ENCODE measurements around the gene SLC5A8. TPM values are rescaled to one million over a fixed set of nuclear protein-coding genes. Genes with fewer than 3 reads are reported as not detected.

SLC5A8 gene
- total and polyA plus RNA-seq, 2 of the 4 experiments (the other 2 are of a cell fraction): not detected

DNA sequence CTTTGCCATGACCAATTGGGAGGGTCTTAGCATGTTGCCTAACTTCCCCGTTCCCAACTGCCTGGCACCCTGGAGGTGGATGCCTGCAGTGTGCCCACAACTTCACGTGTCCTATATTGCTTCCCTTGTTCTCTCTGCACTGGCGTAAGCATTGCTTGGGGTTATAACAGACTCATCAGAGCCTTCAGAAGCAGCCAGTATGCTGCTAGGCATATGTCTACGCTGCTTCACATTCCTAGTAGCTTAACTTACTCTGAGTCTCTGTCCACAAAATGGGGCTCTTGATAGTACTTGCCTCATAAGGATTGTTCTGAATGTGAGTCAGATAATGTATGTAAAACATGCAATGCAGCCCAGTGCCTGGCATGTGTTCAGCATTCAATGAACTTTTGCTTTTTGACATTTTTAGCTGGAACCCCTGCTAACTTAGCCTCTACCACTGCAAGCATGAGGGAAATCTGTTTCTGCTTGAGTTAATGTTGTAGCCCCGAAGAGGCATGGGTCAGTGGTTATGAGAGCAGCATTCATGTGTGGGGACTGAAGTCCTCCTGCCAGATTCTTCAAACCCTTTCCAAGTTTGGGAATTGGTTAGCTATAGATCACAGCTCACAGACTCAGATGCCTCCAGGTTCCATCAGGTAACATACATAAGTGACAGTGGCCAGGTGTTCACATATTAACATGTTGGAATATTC lies 2.8 kb downstream of the SLC5A8 start:
- no TSS peak for BruUV-seq (replicated peaks)
- H3K18ac ChIP-seq (ENCODE audit: low read depth, low read length): no peak overlapping the region
- H3K36me3 ChIP-seq (ENCODE audit: control insufficient read depth, insufficient read depth, low read length): no peaks in the 10 kb centered on the region
- DNase-seq (no peak), ATAC-seq (ENCODE audit: low read depth) (no peak)
- no peak overlapping the region for H2BK5ac ChIP-seq (ENCODE audit: low read depth, low read length, poor library complexity, severe bottlenecking)
- dilution Hi-C loops (cut with HindIII; ENCODE audit: low sequenced_read_pairs, unreplicated experiment): no loop called here
- H3K4ac ChIP-seq (ENCODE audit: low read depth, low read length): no peak overlapping the region
- no peak overlapping the region for H4K5ac ChIP-seq (ENCODE audit: low read depth, low read length)
- no peak overlapping the region for H2AFZ ChIP-seq (replicated peaks; ENCODE audit: low read length, poor library complexity)
- H4K91ac ChIP-seq (ENCODE audit: insufficient read depth, low read depth, low read length): no peak overlapping the region
- in situ Hi-C loops (cut with MboI; ENCODE audit: low sequenced_read_pairs): no loop called here
- H3K27ac ChIP-seq (ENCODE audit: insufficient read depth, low read length): no peak overlapping the region
- no peak overlapping the region for H4K8ac ChIP-seq (ENCODE audit: low read depth in 2 of 2, low read length in 2 of 2)
- no peak overlapping the region for H3K4me2 ChIP-seq (ENCODE audit: low read depth, low read length)
- H3K4me1 ChIP-seq (ENCODE audit: control insufficient read depth, insufficient read depth, low read length): no peaks in the 10 kb centered on the region
- no peak overlapping the region for H2BK20ac ChIP-seq (ENCODE audit: low read depth, low read length)
- no peaks in the 10 kb centered on the region for H3K79me1 ChIP-seq (ENCODE audit: low read depth in 1 of 2, low read length in 2 of 2)
- H3K9ac ChIP-seq (ENCODE audit: low read depth, low read length): no peak overlapping the region
- no peak overlapping the region for H2AK9ac ChIP-seq (replicated peaks; ENCODE audit: low read depth, low read length, poor library complexity)
- CTCF ChIA-PET: no interaction called here
- POLR2A ChIA-PET (ENCODE audit: unreplicated experiment): no interaction called here
- H3K56ac ChIP-seq (ENCODE audit: extremely low read depth, insufficient read depth, low read length): no peak overlapping the region
- 60% methylated on average over 2 of the region's 5 CpGs; no CpG with 5 or more reads in 1 of the 2 experiments for WGBS, 2 experiments (ENCODE audit: extremely low coverage in 2 of 2, insufficient read length in 1 of 2)
- peaks cover 14% of the 10 kb centered on the region for H3K27me3 ChIP-seq (ENCODE audit: control insufficient read depth, insufficient read depth, low read length)
- TF ChIP-seq MAFK (IDR thresholded peaks at IDR 0.05; ENCODE audit: low read depth, low read length) (no peak), RFX5 (IDR thresholded peaks at IDR 0.05; ENCODE audit: low read depth, low read length) (no peak), RCOR1 (IDR thresholded peaks at IDR 0.05; ENCODE audit: insufficient replicate concordance, low read length) (no peak), NFE2L2 (IDR thresholded peaks at IDR 0.05; ENCODE audit: low read depth, low read length) (no peak), RAD21 (IDR thresholded peaks at IDR 0.05; ENCODE audit: low read length) (no peak), POLR2A (IDR thresholded peaks at IDR 0.05; ENCODE audit: low read depth, low read length) (no peak), MXI1 (IDR thresholded peaks at IDR 0.05; ENCODE audit: borderline replicate concordance, low read depth, low read length) (no peak), MAZ (IDR thresholded peaks at IDR 0.05; ENCODE audit: borderline replicate concordance, low read depth, low read length) (no peak), SMC3 (IDR thresholded peaks at IDR 0.05; ENCODE audit: low read depth, low read length) (no peak), FOS (IDR thresholded peaks at IDR 0.05; ENCODE audit: low read depth, low read length) (no peak), BHLHE40 (IDR thresholded peaks at IDR 0.05; ENCODE audit: low read depth, low read length) (no peak), CHD1 (IDR thresholded peaks at IDR 0.05; ENCODE audit: low read depth, low read length) (no peak), CEBPB (IDR thresholded peaks at IDR 0.05; ENCODE audit: low read depth, low read length) (no peak)
- TF ChIP-seq, protein P1, sequence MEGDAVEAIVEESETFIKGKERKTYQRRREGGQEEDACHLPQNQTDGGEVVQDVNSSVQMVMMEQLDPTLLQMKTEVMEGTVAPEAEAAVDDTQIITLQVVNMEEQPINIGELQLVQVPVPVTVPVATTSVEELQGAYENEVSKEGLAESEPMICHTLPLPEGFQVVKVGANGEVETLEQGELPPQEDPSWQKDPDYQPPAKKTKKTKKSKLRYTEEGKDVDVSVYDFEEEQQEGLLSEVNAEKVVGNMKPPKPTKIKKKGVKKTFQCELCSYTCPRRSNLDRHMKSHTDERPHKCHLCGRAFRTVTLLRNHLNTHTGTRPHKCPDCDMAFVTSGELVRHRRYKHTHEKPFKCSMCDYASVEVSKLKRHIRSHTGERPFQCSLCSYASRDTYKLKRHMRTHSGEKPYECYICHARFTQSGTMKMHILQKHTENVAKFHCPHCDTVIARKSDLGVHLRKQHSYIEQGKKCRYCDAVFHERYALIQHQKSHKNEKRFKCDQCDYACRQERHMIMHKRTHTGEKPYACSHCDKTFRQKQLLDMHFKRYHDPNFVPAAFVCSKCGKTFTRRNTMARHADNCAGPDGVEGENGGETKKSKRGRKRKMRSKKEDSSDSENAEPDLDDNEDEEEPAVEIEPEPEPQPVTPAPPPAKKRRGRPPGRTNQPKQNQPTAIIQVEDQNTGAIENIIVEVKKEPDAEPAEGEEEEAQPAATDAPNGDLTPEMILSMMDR (conservative IDR thresholded peaks at IDR 0.05; ENCODE audit: low read depth, low read length): no peak
- TF ChIP-seq, protein P2, sequence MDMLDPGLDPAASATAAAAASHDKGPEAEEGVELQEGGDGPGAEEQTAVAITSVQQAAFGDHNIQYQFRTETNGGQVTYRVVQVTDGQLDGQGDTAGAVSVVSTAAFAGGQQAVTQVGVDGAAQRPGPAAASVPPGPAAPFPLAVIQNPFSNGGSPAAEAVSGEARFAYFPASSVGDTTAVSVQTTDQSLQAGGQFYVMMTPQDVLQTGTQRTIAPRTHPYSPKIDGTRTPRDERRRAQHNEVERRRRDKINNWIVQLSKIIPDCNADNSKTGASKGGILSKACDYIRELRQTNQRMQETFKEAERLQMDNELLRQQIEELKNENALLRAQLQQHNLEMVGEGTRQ (IDR thresholded peaks at IDR 0.05; ENCODE audit: low read depth, low read length): no peak
- TF ChIP-seq, protein P3, sequence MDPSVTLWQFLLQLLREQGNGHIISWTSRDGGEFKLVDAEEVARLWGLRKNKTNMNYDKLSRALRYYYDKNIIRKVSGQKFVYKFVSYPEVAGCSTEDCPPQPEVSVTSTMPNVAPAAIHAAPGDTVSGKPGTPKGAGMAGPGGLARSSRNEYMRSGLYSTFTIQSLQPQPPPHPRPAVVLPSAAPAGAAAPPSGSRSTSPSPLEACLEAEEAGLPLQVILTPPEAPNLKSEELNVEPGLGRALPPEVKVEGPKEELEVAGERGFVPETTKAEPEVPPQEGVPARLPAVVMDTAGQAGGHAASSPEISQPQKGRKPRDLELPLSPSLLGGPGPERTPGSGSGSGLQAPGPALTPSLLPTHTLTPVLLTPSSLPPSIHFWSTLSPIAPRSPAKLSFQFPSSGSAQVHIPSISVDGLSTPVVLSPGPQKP (IDR thresholded peaks at IDR 0.05; ENCODE audit: borderline replicate concordance, low read depth, low read length): no peak
- intact Hi-C loops (cut with micrococcal nuclease): no loop called here
- H3K9me3 ChIP-seq (ENCODE audit: control insufficient read depth, insufficient read depth, low read length): no peaks in the 10 kb centered on the region
- H2BK120ac ChIP-seq (ENCODE audit: low read depth, low read length): no peak overlapping the region
- H2AK5ac ChIP-seq (ENCODE audit: low read depth, low read length): no peak overlapping the region
- H3K9me1 ChIP-seq (ENCODE audit: insufficient read depth, low read length): no peaks in the 10 kb centered on the region
- H3K4me3 ChIP-seq (ENCODE audit: insufficient read depth, low read depth, low read length): no peak overlapping the region
- no peak overlapping the region for H3K23ac ChIP-seq (ENCODE audit: low read depth, low read length)
- H4K20me1 ChIP-seq (ENCODE audit: insufficient read depth, low read length): no peaks in the 10 kb centered on the region
- H2BK15ac ChIP-seq (ENCODE audit: low read depth, low read length): no peak overlapping the region
- H3K14ac ChIP-seq (replicated peaks; ENCODE audit: low read depth, low read length): no peak overlapping the region

All from IMR-90 (cell line).